GM23338 (cell line): ENCODE data around the gene APOB. TPM values are rescaled to one million over a fixed set of nuclear protein-coding genes. Genes with fewer than 3 reads are reported as not detected.

Source experiments
- ATAC-seq: fragments of 200-7000 bp; cut with Tn5 transposase; 3 replicates; pipeline ENCODE4 v1.9.1; 2020
- DNase-seq: peaks from one replicate; pipeline ENCODE4 v3.0.0-alpha.2; 2015; ENCODE audit warnings: low spot score
- H2AFZ ChIP-seq: fragments of 200-600 bp; sonication (generic); 2 replicates; pipeline ENCODE4 v1.8.0; 2016; ENCODE audit warnings: antibody characterized with exemption, mild to moderate bottlenecking, moderate library complexity
- H3F3A ChIP-seq: fragments of 200-600 bp; sonication (generic); replicated peaks from 2 replicates; pipeline ENCODE4 v1.8.0; 2017; ENCODE audit warnings: antibody characterized with exemption, mixed run types, low read depth
- H3K27ac ChIP-seq: fragments of 200-600 bp; sonication (generic); 2 replicates; pipeline ENCODE4 v1.6.1; 2016; ENCODE audit warnings: low read depth
- H3K27me3 ChIP-seq: fragments of 200-600 bp; sonication (generic); 2 replicates; pipeline ENCODE4 v1.8.0; 2016; ENCODE audit warnings: mild to moderate bottlenecking, mixed run types, moderate library complexity; ENCODE audit not compliant: insufficient read depth
- H3K36me3 ChIP-seq: fragments of 200-600 bp; sonication (generic); 2 replicates; pipeline ENCODE4 v1.8.0; 2016; ENCODE audit warnings: mild to moderate bottlenecking; ENCODE audit not compliant: insufficient read depth
- H3K4me1 ChIP-seq: fragments of 200-600 bp; sonication (generic); 2 replicates; pipeline ENCODE4 v1.8.0; 2016; ENCODE audit warnings: mild to moderate bottlenecking, moderate library complexity; ENCODE audit not compliant: insufficient read depth
- H3K4me2 ChIP-seq: fragments of 200-600 bp; sonication (generic); 2 replicates; pipeline ENCODE4 v1.7.1; 2017; ENCODE audit warnings: mixed run types
- H3K4me3 ChIP-seq: fragments of 200-600 bp; sonication (generic); 2 replicates; pipeline ENCODE4 v1.6.1; 2016; ENCODE audit warnings: mixed run types
- H3K79me2 ChIP-seq: fragments of 200-600 bp; sonication (generic); replicated peaks from 2 replicates; pipeline ENCODE4 v1.8.0; 2017; ENCODE audit warnings: mild to moderate bottlenecking; ENCODE audit not compliant: insufficient read depth
- H3K9me2 ChIP-seq: fragments of 200-600 bp; sonication (generic); 2 replicates; pipeline ENCODE4 v1.8.0; 2017; ENCODE audit not compliant: insufficient read depth
- H4K20me1 ChIP-seq: fragments of 200-600 bp; sonication (generic); replicated peaks from 2 replicates; pipeline ENCODE4 v1.8.0; 2017; ENCODE audit warnings: mild to moderate bottlenecking; ENCODE audit not compliant: insufficient read depth
- H3K27ac Mint-ChIP-seq: 2 replicates; pipeline ENCODE4 v1.8.0; 2020; ENCODE audit warnings: inconsistent platforms, mild to moderate bottlenecking, moderate library complexity, mixed read lengths
- H3K27me3 Mint-ChIP-seq: 3 replicates; pipeline ENCODE4 v1.8.0; 2022; ENCODE audit warnings: low read depth, mild to moderate bottlenecking, moderate library complexity, mixed read lengths, inconsistent platforms; ENCODE audit not compliant: insufficient read depth, poor library complexity
- H3K36me3 Mint-ChIP-seq: 3 replicates; pipeline ENCODE4 v1.8.0; 2021; ENCODE audit warnings: low read depth, mild to moderate bottlenecking, inconsistent platforms, moderate library complexity, mixed read lengths
- H3K4me1 Mint-ChIP-seq: 3 replicates; pipeline ENCODE4 v1.8.0; 2020; ENCODE audit warnings: mild to moderate bottlenecking, inconsistent platforms, mixed read lengths
- H3K4me3 Mint-ChIP-seq: 3 replicates; pipeline ENCODE4 v1.8.0; 2021; ENCODE audit warnings: moderate library complexity, mild to moderate bottlenecking, inconsistent platforms, mixed read lengths
- H3K9me3 Mint-ChIP-seq: 3 replicates; pipeline ENCODE4 v1.8.0; 2020; ENCODE audit warnings: moderate library complexity, mild to moderate bottlenecking, inconsistent platforms, mixed read lengths
- CREB1 ChIP-seq: fragments of 250-450 bp; sonication (Bioruptor Pico); IDR thresholded peaks from 2 replicates; pipeline ENCODE4 v1.5.0; 2020; ENCODE audit warnings: low read depth, mild to moderate bottlenecking, moderate library complexity
- CTCF ChIP-seq, 2 experiments: fragments of 200-600 bp in 1 of 2; sonication (generic) in 1 of 2; conservative IDR thresholded peaks; 2 replicates each; pipeline versions ENCODE4 v1.5.1 to v1.6.1; 2016 to 2017; ENCODE audit warnings: antibody characterized with exemption in 2 of 2, low read depth in 2 of 2, mild to moderate bottlenecking in 2 of 2, moderate library complexity in 1 of 2
- ETS1 ChIP-seq: IDR thresholded peaks from 2 replicates; pipeline ENCODE4 v1.6.1; 2016; ENCODE audit warnings: antibody characterized with exemption
- EZH2 ChIP-seq: fragments of 200-600 bp; sonication (generic); IDR thresholded peaks from one replicate; pipeline ENCODE4 v1.8.0; 2017; ENCODE audit warnings: antibody characterized with exemption, mild to moderate bottlenecking, low read depth; ENCODE audit not compliant: unreplicated experiment
- EZH2phosphoT487 ChIP-seq: fragments of 200-600 bp; sonication (generic); IDR thresholded peaks from one replicate; pipeline ENCODE4 v1.8.1; 2018; ENCODE audit warnings: antibody characterized with exemption; ENCODE audit not compliant: unreplicated experiment
- JUNB ChIP-seq: IDR thresholded peaks from one replicate; pipeline ENCODE4 v1.6.1; 2016; ENCODE audit warnings: antibody characterized with exemption; ENCODE audit not compliant: unreplicated experiment
- NANOG ChIP-seq: IDR thresholded peaks from 2 replicates; pipeline ENCODE4 v1.6.1; 2016; ENCODE audit warnings: antibody characterized with exemption, borderline replicate concordance
- POLR2AphosphoS5 ChIP-seq: IDR thresholded peaks from 2 replicates; pipeline ENCODE4 v1.6.1; 2016; ENCODE audit warnings: antibody characterized with exemption, low read depth
- REST ChIP-seq: IDR thresholded peaks from one replicate; pipeline ENCODE4 v1.6.1; 2018; ENCODE audit warnings: antibody characterized with exemption; ENCODE audit not compliant: unreplicated experiment
- STAT1 ChIP-seq: IDR thresholded peaks from one replicate; pipeline ENCODE4 v1.6.1; 2016; ENCODE audit warnings: antibody characterized with exemption; ENCODE audit not compliant: unreplicated experiment
- ZNF114 ChIP-seq: fragments of 250-450 bp; sonication (Bioruptor Pico); IDR thresholded peaks from 2 replicates; pipeline ENCODE4 v1.5.0; 2020; ENCODE audit warnings: mild to moderate bottlenecking, moderate library complexity
- ZNF331 ChIP-seq: fragments of 250-450 bp; sonication (Bioruptor Pico); IDR thresholded peaks from 2 replicates; pipeline ENCODE4 v1.5.0; 2020; ENCODE audit warnings: low read depth, mild to moderate bottlenecking, moderate library complexity
- ZNF462 ChIP-seq: fragments of 250-450 bp; sonication (Bioruptor Pico); IDR thresholded peaks from 2 replicates; pipeline ENCODE4 v1.5.0; 2020; ENCODE audit warnings: mild to moderate bottlenecking, moderate library complexity
- polyA plus RNA-seq: library from polyadenylated mRNA; unstranded; fragments of >200 nt; fragmentation: Nextera tagmentation; extraction: Ambion mirVana; gene quantifications from 2 replicates; pipeline ENCODE4 v1.2.1, GENCODE V29; 2016
- total RNA-seq: library from RNA; depleted of rRNA; stranded (reverse); fragments of >200 nt; shearing (Covaris generic); gene quantifications from 2 replicates; pipeline ENCODE4 v1.2.3, GENCODE V29; 2014

Gene APOB
- total and polyA plus RNA-seq, 2 experiments from 2014 or later, result 0.08 to 0.56 TPM

GRCh38 chr2:21034156-21034971, 9.5 kb downstream of the APOB start:
- Histone ChIP-seq H2AFZ (no peak overlapping the region), H3K4me3 (no peak overlapping the region), H3K27me3 (no peaks in the 10 kb centered on the region), H3K79me2 (no peaks in the 10 kb centered on the region), H3K9me2 (peaks cover 5% of the 10 kb centered on the region; the same call in 1 of the 2 replicates), H3K4me1 (no peaks in the 10 kb centered on the region), H3F3A (no peaks in the 10 kb centered on the region), H3K36me3 (no peaks in the 10 kb centered on the region), H3K27ac (no peak overlapping the region), H3K4me2 (no peak overlapping the region), H4K20me1 (no peaks in the 10 kb centered on the region)
- Mint-ChIP-seq H3K4me1 (no peaks in the 10 kb centered on the region), H3K36me3 (no peaks in the 10 kb centered on the region), H3K4me3 (no peak overlapping the region), H3K9me3 (no peaks in the 10 kb centered on the region), H3K27ac (no peak overlapping the region), H3K27me3 (peaks cover 6% of the 10 kb centered on the region)
- TF ChIP-seq NANOG (no peak), CTCF (conservative IDR thresholded peaks at IDR 0.05; ENCODE audit: low read depth in 2 of 2) (no peak), CREB1 (CRISPR knock-in tag) (no peak), EZH2 (no peak), ZNF331 (no peak), EZH2phosphoT487 (no peak), REST (no peak), STAT1 (no peak), ZNF462 (CRISPR knock-in tag) (no peak), POLR2AphosphoS5 (no peak), ZNF114 (CRISPR knock-in tag) (no peak), ETS1 (no peak), JUNB (no peak)
- DNase-seq, result no peak
- no peak for ATAC-seq
